MCF 10A (cell line): Measurements from ENCODE around the gene ID3. TPM values are rescaled to one million over a fixed set of nuclear protein-coding genes. Genes with fewer than 3 reads are reported as not detected.

Source experiments
- BruUV-seq: library from RNA; stranded (reverse); fragments of 400-500 nt; replicated peaks from 2 replicates; lab custom pipeline; 2021; lab: Mats Ljungman, UMichigan
- CTCF ChIA-PET: fragments of 300-600 bp; sonication (Branson Sonifier 250); formaldehyde crosslinking; extraction: SDS; loops from one replicate; lab custom pipeline; 2021; ENCODE audit warnings: antibody characterized with exemption, inconsistent platforms; lab: Yijun Ruan, JAX
- POLR2A ChIA-PET: fragments of 300-600, 350-650 bp; sonication (Branson Sonifier 250); formaldehyde crosslinking; extraction: SDS; loops from one replicate; lab custom pipeline; 2020; ENCODE audit warnings: antibody characterized with exemption, inconsistent platforms; lab: Yijun Ruan, JAX
- DNase-seq: peaks from one replicate; pipeline ENCODE4 v3.0.0-alpha.2; 2018; ENCODE audit not compliant: unreplicated experiment
- H3K27ac Mint-ChIP-seq: one replicate; pipeline ENCODE4 v1.8.0; 2022; ENCODE audit warnings: mild to moderate bottlenecking, low read depth, mixed read lengths; ENCODE audit not compliant: unreplicated experiment
- H3K27me3 Mint-ChIP-seq: one replicate; pipeline ENCODE4 v1.8.0; 2022; ENCODE audit warnings: mixed read lengths; ENCODE audit not compliant: insufficient read depth, unreplicated experiment
- H3K36me3 Mint-ChIP-seq: one replicate; pipeline ENCODE4 v1.8.0; 2022; ENCODE audit warnings: mild to moderate bottlenecking, moderate library complexity, mixed read lengths; ENCODE audit not compliant: insufficient read depth, unreplicated experiment
- H3K4me1 Mint-ChIP-seq: one replicate; pipeline ENCODE4 v1.8.0; 2022; ENCODE audit warnings: mixed read lengths; ENCODE audit not compliant: insufficient read depth, unreplicated experiment
- H3K4me3 Mint-ChIP-seq: one replicate; pipeline ENCODE4 v1.8.0; 2022; ENCODE audit warnings: mild to moderate bottlenecking, moderate library complexity, mixed read lengths; ENCODE audit not compliant: unreplicated experiment
- H3K9me3 Mint-ChIP-seq: one replicate; pipeline ENCODE4 v1.8.0; 2022; ENCODE audit warnings: mixed read lengths; ENCODE audit not compliant: unreplicated experiment
- intact Hi-C: fragments of 100-400 bp; cut with micrococcal nuclease; formaldehyde crosslinking; loops from 2 replicates; pipeline ENCODE4 v1.14.1; 2022
- total RNA-seq: library from RNA; stranded (reverse); gene quantifications from 2 replicates; pipeline ENCODE4 v1.2.3, GENCODE V29; 2022
- TF ChIP-seq, protein P1 (sequence below): fragments of 200-600 bp; IDR thresholded peaks from one replicate; pipeline ENCODE4 v1.8.0; 2022; ENCODE audit warnings: antibody characterized with exemption, mild to moderate bottlenecking; ENCODE audit not compliant: unreplicated experiment

Gene ID3
- total RNA-seq, 1 experiment from 2014 or later = 34.8 TPM

DNA sequence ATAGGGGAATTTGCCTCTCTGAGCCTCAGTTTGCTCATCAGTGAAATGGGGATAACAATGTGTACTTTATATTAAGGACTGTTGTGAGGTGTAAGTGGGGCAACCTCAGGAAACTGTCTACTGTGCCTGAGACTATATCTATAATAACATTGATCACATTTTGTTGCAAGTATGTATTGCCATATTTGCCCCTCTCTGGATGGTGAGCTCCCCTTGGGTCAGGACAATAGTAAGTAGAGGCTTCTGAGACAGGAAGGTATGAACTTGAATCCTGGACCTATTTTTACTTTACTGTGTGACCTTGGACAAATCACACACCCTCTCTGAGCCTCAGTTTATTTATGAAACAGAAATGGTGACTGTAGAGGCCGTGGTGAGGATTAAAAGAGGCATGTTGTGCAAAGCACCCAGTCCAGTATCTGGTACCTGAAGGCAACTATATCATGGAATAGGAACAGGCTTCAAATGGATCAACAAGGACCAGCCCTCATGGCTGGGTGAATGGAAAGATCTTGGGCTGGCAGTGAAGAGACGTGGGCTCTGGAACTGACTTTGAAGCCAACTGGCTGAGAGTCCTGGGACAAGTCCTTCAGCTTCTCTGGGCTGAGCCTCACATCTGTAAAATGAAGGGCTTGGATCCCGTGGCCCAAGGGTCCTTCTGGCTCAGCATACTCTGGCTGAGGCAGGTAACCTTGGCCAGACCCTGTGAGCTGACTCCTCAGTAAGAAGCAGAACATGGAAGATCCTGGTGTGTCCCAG lies 35.0 kb upstream of the ID3 start:
- no peak overlapping the region for H3K4me3 Mint-ChIP-seq
- no peaks in the 10 kb centered on the region for H3K27me3 Mint-ChIP-seq
- H3K9me3 Mint-ChIP-seq = no peaks in the 10 kb centered on the region
- ChIA-PET POLR2A (interaction anchor here (0.6 to 14.5 kb wide), 17 partner anchors 8 to 488 kb away, joined by 3 to 622 read pairs (median 6); partner anchors contain the start of genes HNRNPR and ID3), CTCF (interaction anchor here (0.6 to 3.4 kb wide), 4 partner anchors 10 to 43 kb away, joined by 3 to 16 read pairs (median 10); no protein-coding TSS in a partner anchor)
- TF ChIP-seq, protein P1, sequence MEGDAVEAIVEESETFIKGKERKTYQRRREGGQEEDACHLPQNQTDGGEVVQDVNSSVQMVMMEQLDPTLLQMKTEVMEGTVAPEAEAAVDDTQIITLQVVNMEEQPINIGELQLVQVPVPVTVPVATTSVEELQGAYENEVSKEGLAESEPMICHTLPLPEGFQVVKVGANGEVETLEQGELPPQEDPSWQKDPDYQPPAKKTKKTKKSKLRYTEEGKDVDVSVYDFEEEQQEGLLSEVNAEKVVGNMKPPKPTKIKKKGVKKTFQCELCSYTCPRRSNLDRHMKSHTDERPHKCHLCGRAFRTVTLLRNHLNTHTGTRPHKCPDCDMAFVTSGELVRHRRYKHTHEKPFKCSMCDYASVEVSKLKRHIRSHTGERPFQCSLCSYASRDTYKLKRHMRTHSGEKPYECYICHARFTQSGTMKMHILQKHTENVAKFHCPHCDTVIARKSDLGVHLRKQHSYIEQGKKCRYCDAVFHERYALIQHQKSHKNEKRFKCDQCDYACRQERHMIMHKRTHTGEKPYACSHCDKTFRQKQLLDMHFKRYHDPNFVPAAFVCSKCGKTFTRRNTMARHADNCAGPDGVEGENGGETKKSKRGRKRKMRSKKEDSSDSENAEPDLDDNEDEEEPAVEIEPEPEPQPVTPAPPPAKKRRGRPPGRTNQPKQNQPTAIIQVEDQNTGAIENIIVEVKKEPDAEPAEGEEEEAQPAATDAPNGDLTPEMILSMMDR = no peak
- no peak for DNase-seq
- peaks cover 57% of the 10 kb centered on the region for H3K4me1 Mint-ChIP-seq
- H3K27ac Mint-ChIP-seq = peak overlapping the region; percentile 94
- no TSS peak for BruUV-seq
- H3K36me3 Mint-ChIP-seq = peaks cover 7% of the 10 kb centered on the region
- intact Hi-C loops = loop anchor here (5.0 kb wide), 1 partner anchor 43 kb away; no protein-coding TSS in a partner anchor

DNA sequence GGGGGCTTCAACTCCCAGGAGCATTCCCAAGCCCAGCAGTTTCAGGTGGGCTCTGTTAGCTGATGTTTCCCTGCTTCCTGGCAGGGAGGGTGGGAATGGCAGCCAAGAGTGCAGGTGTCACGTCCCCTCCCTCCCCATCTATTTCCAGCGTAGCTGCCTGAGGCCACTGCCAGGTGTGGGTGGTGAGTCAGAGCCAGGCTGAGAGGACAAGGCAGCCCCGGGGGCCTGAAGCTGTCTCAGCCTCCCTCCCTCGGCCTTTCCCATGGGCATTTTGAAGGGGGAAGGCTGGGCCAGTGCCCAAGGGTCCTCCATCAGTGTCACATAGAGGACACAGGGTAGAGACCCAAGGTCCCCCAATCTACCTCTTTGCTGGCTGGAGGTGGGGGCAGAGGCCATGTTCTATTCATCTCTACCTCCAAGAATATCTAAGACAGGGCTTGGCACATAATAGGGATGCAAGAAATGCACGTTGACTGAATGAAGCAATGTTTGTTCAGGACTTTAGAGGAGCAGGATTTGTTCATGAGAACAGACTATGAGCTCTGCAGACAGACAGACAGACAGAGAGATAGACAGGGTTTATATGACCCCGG lies 34.4 kb upstream of the ID3 start:
- peaks cover 11% of the 10 kb centered on the region for H3K36me3 Mint-ChIP-seq
- H3K27ac Mint-ChIP-seq = peak overlapping the region; percentile 94
- peak; percentile 96 for DNase-seq
- TF ChIP-seq, protein P1 = no peak
- peak overlapping the region; percentile 19 for H3K4me3 Mint-ChIP-seq
- no TSS peak for BruUV-seq
- no peaks in the 10 kb centered on the region for H3K9me3 Mint-ChIP-seq
- H3K27me3 Mint-ChIP-seq = no peaks in the 10 kb centered on the region
- POLR2A ChIA-PET = interaction anchor here (0.6 to 14.5 kb wide), 19 partner anchors 9 to 488 kb away, joined by 3 to 622 read pairs (median 6); partner anchors contain the start of genes HNRNPR and ID3
- CTCF ChIA-PET = interaction anchor here (0.5 to 3.4 kb wide), 6 partner anchors 28 to 44 kb away, joined by 3 to 16 read pairs (median 8); no protein-coding TSS in a partner anchor
- intact Hi-C loops = loop anchor here (1.0 to 5.0 kb wide), 2 partner anchors 35 to 44 kb away; no protein-coding TSS in a partner anchor
- H3K4me1 Mint-ChIP-seq = peaks cover 64% of the 10 kb centered on the region

DNA sequence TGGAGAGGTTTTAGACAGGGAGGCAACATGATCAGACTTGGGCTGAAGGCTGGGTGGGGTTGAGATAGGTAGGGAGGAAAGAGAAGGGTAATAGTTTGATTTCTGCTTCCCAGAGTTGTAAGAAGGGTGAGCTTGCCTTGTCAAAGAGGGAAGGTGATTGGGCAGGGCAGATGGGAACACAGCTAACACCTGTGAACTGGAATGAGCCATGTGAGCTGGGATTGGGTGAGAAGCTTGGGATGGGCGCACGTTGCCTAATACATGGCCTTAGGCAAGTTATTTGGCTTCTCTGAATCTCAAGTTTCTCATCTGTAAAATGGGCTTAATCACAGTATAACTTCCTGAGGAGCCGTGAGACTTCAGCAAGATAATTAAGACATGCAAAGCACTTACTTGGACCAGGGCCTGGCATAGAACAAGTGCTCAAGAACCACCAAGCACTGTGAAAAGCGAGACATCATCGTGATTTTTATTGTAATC lies 33.8 kb upstream of the ID3 start:
- Mint-ChIP-seq H3K9me3 (no peaks in the 10 kb centered on the region), H3K4me1 (peaks cover 70% of the 10 kb centered on the region), H3K27me3 (no peaks in the 10 kb centered on the region), H3K36me3 (peaks cover 11% of the 10 kb centered on the region), H3K27ac (peak overlapping the region; percentile 94), H3K4me3 (no peak overlapping the region)
- POLR2A ChIA-PET = interaction anchor here (0.7 to 14.5 kb wide), 18 partner anchors 9 to 249 kb away, joined by 3 to 622 read pairs (median 7); partner anchors contain the start of genes HNRNPR, ID3 and RPL11
- CTCF ChIA-PET = interaction anchor here (0.6 to 3.4 kb wide), 7 partner anchors 34 to 54 kb away, joined by 3 to 16 read pairs (median 9); no protein-coding TSS in a partner anchor
- no TSS peak for BruUV-seq
- DNase-seq = peak; percentile 90
- TF ChIP-seq, protein P1 = no peak
- intact Hi-C loops = loop anchor here (1.0 to 5.0 kb wide), 2 partner anchors 35 to 44 kb away; no protein-coding TSS in a partner anchor
